ENCODE results near the gene TTC9C.
A peak's percentile ranks its signal among the peaks of the same experiment; 100 is the strongest.
"Not testable (repeated sequence)": the region's sequence is repeated elsewhere in the genome, so short reads cannot be mapped to it uniquely, and the experiment has no call there.

TTC9C gene

DNA sequence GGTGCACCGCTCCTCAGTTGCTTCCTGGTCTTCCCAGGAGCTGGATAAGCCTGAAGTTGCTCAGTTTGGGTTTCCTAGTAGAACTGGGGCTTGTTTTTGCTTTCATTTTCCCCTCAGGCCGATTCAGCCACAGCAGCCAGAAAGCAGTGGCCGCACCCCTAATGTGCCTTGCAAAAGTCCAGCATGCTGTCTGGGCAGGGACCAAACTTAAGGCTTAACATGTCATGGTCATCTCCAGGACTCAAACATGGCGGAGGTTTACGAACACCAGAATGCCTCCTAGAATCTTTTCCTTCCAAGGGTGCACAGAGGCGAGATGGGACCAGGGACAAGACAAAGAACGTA is 18.3 kb upstream of the TTC9C start:
- no peak for DNase-seq

DNA sequence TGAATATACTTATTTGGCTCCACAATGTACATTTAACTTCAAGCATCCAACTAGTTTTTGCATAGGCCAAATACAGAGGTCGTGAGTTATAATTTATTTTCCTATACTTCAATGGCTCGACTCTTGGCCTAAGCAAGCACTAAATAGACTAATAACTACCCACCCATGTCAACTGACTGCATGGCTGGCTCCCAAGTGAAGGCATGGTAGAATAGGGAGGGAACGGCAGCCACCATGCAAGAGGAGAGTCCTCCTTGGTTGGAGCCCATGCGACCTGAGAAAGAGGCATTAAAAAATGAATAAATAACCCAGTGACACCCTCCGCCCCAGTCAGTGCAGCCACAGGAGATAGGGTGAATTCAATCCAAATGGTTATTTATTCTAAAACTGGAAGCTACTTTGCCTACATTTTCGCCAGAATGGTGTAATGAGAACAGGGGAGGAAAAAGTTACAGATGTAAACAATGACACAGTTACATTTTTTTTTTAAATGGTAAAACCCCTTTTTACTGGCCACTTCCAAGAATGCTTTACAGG is 15.9 kb upstream of the TTC9C start:
- DNase-seq = no peak

GRCh38 chr11:62712861-62713260 is 15.4 kb upstream of the TTC9C start:
- DNase-seq = no peak

DNA sequence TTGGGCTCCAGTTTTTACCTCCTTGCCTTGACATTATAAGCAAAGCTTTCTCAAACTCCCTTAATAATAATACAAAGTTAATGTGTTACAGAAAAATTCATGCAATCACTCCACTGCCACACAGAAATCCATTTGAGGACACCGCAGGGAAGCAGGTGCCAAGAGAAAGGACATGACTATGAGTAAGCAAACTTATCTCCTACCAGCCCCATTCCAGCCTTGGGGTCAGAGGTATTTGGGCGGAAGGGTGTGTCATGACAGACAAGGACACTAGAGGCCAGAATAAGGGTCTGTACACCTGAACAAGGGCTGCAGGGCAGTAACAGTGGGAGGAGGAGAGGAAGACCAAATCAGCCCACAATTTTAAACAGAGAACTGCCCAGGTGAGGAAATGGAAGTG is 14.9 kb upstream of the TTC9C start:
- peak; percentile 36 for DNase-seq

DNA sequence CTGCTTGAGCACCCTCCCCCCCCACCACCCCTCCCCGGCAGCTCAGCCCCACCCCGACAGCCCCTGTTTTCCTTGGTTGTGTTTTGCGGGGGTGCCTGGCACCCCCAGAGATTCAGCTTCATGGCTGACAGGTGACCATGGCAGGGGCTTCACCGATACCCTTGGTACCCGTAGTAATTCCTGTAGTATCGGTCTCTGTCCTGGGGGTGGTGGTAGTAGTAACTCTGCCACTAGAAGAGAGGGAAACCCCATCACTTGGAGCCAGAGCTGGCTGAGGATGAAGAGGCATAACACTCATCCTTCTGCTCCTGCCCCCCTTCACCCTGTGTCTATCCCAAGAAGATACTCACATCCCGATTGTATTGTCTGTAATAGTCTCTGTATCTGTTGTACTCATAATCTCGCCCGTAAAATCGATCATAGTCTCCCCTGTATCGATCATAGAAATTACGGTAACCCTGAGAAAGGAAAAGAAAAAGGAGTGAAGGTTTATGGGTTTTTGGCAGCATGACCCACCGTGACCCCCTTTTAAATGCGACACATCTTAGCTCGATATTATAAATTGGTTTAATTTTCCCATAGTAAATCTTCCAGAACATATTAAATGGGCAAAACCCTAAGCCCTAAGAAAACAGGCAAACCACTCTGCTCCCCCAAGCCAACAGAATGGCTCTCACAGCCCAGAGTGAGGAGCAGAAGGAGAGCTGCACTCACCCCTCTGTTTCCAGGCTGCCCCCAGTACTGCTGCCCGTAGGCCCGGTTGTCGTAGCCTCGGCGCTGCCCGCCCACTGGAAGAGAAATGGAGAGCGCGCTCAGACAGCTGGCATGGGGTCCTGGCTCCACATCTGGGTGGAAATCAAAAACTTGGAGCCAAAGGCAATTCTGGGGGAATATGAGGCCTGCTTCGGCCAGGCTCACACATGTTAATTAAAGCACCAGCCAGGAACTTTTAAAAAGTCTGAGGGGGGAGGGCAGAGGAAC is 12.8 kb upstream of the TTC9C start:
- DNase-seq = no peak

GRCh38 chr11:62716206-62716605 is 12.1 kb upstream of the TTC9C start:
- no peak for DNase-seq

DNA sequence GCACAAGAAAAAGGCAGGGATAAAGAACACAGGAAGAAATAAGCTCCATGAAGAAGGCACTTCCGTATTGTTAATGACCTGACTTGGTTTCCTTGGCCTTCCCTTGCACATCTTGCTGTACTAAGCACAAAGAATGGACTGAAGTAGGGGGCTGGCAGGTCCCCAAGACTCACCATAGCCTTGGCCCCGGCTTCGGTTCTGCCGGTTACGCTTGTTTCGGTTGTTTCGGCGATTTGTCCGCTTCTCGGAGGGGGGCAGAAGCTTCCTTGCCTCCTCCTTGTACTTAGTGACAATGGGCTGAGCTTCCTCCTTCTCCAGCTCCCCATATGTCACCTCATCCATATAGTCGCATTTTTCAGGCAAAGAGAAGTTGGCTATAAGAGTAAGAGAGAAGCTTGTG is 11.5 kb upstream of the TTC9C start:
- DNase-seq = no peak

- DNase-seq = no peak
These were observed 8.8 kb upstream of the TTC9C start for GRCh38 chr11:62719302-62719978.

DNA sequence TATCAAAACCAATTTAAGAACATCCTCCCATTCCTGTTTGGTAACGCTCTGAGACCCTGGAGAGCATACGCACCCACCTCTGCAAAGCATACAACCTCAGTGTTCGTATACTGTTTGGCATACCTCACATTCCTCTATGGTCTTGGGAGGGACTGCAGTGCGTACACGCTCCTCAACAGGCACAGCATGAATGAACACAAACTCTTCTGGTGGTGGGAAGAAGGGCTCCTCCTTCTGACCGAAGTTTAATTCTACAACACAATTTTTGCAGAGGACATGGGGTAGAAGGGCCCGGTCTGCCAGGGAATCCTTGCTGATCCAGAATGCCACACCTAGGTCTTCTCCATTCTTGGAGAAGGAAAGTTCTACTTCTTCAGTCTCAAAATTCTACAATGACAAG is 6.3 kb upstream of the TTC9C start:
- peak; percentile 31 for DNase-seq

- DNase-seq = no peak
These were observed 4.1 kb upstream of the TTC9C start for GRCh38 chr11:62724171-62724570.

DNA sequence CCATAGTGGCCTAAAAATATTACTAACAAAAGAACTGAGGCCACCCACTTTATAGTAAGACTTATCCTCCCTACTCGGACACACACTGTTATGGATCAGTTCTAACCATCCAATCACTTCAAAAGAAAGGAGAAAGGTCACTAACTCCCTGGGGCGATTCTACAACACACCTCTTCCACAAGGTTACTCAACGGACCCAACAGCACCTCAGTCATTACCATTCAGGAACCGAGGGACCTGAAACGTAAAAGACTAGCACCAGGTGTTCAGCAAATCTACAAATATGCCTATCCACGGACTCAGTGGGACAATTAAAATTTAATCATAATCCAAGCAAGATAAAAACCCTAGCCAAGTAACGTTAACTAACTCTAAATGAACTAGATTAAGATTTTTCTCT is 2.6 kb upstream of the TTC9C start:
- peak; percentile 24 for DNase-seq

DNA sequence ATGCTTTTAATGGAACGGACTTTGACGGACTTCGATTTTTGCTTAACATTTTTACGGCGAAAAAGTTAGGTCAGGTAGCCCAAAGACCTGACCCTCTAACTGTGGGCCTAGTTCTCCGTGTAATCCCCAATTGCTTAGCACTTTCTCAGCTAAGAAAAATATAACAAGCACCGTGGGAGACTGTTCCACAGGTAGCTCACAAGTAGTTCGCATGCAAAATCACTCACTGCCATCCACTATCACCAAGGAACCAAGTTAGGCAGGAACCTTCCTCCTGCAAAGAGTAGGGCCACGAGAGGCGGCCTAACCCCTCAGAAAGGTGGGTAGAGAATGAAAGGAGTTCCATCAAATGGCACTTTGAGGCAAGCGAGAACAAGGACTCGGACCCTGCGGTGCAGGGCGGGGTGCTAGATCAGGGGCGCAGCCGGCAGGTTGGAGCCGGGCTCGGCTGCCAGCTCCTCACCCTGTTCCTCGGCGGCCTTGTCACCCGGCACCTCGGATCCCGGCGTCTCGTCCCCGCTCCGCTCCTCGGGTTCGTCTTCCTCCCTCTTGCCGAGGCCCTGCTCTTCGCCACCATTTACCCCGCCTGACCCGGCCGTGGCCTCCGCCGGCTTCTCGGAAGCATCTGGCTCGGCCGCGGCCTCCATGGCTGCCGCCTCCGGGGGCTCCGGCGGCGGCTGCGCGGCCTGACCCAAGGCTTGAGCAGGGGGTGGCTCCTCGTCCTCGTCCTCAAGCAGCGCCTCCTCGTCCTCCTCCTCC is 2.0 kb upstream of the TTC9C start:
- DNase-seq = no peak

GRCh38 chr11:62726915-62727164 is 1.4 kb upstream of the TTC9C start:
- DNase-seq = no peak

- DNase-seq = peak; percentile 95
These were observed 968 bp upstream of the TTC9C start, which contains the start of gene HNRNPUL2 for GRCh38 chr11:62727165-62727871. HNRNPUL2 (minus strand) TSS chr11:62727457; CDS start chr11:62727156, 301 bp downstream.

DNA sequence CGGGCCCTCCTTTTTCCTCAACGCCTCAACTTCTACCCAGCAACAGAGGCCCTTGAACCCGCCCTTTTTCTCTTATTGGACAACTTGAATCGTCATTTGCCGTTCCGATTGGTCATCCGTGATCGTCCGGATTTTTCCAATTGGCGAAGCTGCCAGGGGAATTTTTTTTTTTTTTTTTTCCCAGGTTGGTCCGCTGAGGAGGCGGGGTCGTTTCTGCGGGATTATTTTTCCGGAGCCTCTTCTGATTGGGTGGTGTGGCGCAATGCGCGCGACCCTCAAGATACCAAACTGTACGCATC is 465 bp upstream of the TTC9C start:
- DNase-seq = peak; percentile 92

- not testable (repeated sequence) for DNase-seq
These were observed 1.8 kb downstream of the TTC9C start for GRCh38 chr11:62730076-62730475.

DNA sequence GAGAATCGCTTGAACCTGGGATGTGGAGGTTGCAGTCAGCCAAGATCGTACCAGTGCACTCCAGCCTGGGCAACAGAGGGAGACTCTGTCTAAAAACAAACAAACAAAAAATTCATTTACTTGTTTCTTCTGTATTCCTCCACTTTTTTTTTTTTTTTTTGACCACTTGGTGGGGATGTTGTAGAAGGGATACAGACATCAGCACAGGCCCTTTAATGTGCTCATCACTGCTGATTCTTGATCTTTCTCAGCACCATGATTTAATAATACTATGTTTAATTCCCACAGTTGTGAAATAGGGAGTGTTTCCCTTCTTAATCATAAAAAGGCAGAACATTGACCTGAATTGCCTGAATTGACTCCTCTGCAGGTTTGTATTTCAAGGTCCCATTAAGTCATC is 4.5 kb downstream of the TTC9C start:
- no peak for DNase-seq

GRCh38 chr11:62737196-62737595 is 8.9 kb downstream of the TTC9C start:
- no peak for DNase-seq

- no peak for DNase-seq
These were observed 19.3 kb downstream of the TTC9C start for GRCh38 chr11:62747475-62748160.

DNA sequence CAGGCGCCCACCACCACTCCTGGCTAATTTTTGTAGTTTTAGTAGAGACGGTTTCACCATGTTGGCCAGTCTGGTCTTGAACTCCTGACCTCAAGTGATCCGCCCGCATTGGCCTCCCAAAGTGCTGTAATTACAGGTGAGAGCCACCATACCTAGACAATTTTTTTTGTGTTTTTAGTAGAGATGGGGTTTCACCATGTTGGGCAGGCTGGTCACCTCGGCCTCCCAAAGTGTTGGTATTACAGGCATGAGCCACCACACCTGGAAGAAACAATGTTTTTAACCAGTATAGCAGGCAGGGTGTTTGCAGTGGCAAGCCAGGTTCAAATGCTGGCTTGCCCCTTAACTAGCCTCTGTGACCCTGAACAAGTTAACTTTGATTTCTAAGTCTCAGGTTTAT is 21.6 kb downstream of the TTC9C start:
- not testable (repeated sequence) for DNase-seq

DNA sequence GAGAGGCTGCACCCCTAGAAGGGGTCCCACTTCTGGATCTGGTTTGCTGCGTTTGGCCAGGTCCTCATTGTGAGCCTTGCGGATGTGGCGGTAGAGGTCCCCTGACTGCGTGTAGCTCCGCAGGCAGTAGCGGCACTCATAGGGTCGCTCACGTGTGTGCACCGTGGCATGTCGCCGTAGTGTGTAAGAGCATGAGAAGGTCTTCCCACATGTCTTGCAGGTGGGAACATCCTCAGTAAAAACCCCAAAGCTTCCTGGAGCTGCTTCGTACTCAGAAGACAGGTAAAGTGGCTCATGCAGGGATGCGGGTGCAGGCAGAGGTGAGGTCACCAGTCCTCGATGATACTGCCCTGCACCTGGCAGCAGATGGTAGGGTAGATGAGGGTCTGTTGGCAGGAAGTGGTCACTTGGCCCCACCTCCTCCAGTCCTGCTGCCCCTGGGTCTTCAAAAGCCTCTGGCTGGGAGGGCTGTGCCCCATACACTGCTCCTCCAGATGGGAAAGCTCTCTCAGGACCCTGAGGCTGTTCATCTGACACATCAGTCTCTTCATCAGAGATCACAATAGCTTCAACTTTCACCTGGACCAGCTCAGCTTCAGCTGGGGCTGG is 24.0 kb downstream of the TTC9C start:
- no peak for DNase-seq
